ENCODE data around the gene LRRC72. TPM values are rescaled to one million over a fixed set of nuclear protein-coding genes. Genes with fewer than 3 reads are reported as not detected.

The LRRC72 gene
- total RNA-seq: not detected in 2 replicates

GRCh38 chr7:16526742-16527540 lies at the start of gene LRRC72:
LRRC72 (plus strand) TSS chr7:16526825; CDS start chr7:16526953, 128 bp downstream.

Other genes with a start within 250 kb of the LRRC72 start
- gene CRPPA, start 105.3 kb upstream of the LRRC72 start, total RNA-seq: 0.85 and 0.99 TPM in 2 replicates
- gene SOSTDC1, start 61.1 kb upstream of the LRRC72 start, total RNA-seq: not detected in 2 replicates
- 12.2 and 16.1 TPM in 2 replicates for gene ANKMY2, start 118.9 kb downstream of the LRRC72 start, total RNA-seq
- 79.4 and 97.0 TPM in 2 replicates for gene BZW2, start 119.4 kb downstream of the LRRC72 start, total RNA-seq
- gene TSPAN13, start 226.9 kb downstream of the LRRC72 start, total RNA-seq: 13.4 and 19.5 TPM in 2 replicates

Measured in endothelial cell of coronary artery (primary cell).